ENCODE data around the gene UBASH3A. TPM values are rescaled to one million over a fixed set of nuclear protein-coding genes. Genes with fewer than 3 reads are reported as not detected.

The UBASH3A gene
- total RNA-seq, 6 experiments from 2014 or later: 0.12 to 0.50 (median 0.15) TPM

GRCh38 chr21:42423197-42423675, 19.5 kb downstream of the UBASH3A start:
- ATAC-seq: peak in 2 of 4 donors; percentile 12 to 16
- TF ChIP-seq POLR2A (IDR thresholded peaks at IDR 0.05) (no peak), CTCF (IDR thresholded peaks at IDR 0.05) (no peak)
- Histone ChIP-seq H3K4me1 (no peaks in the 10 kb centered on the region), H3K9me3 (no peaks in the 10 kb centered on the region), H3K27ac (no peak overlapping the region), H3K36me3 (no peaks in the 10 kb centered on the region), H3K4me3 (no peak overlapping the region), H3K27me3 (no peaks in the 10 kb centered on the region)
- intact Hi-C loops (cut with DNase I): no loop called here
- WGBS (ENCODE audit: insufficient coverage, low coverage, low lambda C conversion rate, missing lambda C conversion rate): 47% methylated on average over 7 of the region's 10 CpGs
- no peak for DNase-seq

- H3K4me1 ChIP-seq: no peaks in the 10 kb centered on the region
- no peak for TF ChIP-seq POLR2A (IDR thresholded peaks at IDR 0.05)
- TF ChIP-seq CTCF (IDR thresholded peaks at IDR 0.05): no peak
- no peaks in the 10 kb centered on the region for H3K9me3 ChIP-seq
- intact Hi-C loops (cut with DNase I): no loop called here
- ATAC-seq (no peak), DNase-seq (no peak)
- no peaks in the 10 kb centered on the region for H3K27me3 ChIP-seq
- no CpG with 5 or more reads among the region's 2 CpGs for WGBS (ENCODE audit: insufficient coverage, low coverage, low lambda C conversion rate, missing lambda C conversion rate)
- no peaks in the 10 kb centered on the region for H3K36me3 ChIP-seq
- H3K4me3 ChIP-seq: no peak overlapping the region
- no peak overlapping the region for H3K27ac ChIP-seq
Observed at GRCh38 chr21:42423685-42424084, 20.0 kb downstream of the UBASH3A start.

GRCh38 chr21:42424914-42425541, 21.3 kb downstream of the UBASH3A start:
- Histone ChIP-seq H3K4me3 (no peak overlapping the region), H3K27ac (no peak overlapping the region), H3K27me3 (no peaks in the 10 kb centered on the region), H3K36me3 (no peaks in the 10 kb centered on the region), H3K9me3 (no peaks in the 10 kb centered on the region), H3K4me1 (no peaks in the 10 kb centered on the region)
- peak; percentile 25 to 64 (median 48) for ATAC-seq
- no peak for DNase-seq
- no peak for TF ChIP-seq POLR2A (IDR thresholded peaks at IDR 0.05)
- no peak for TF ChIP-seq CTCF (IDR thresholded peaks at IDR 0.05)
- 42% methylated on average over 10 of the region's 12 CpGs for WGBS (ENCODE audit: insufficient coverage, low coverage, low lambda C conversion rate, missing lambda C conversion rate)
- intact Hi-C loops (cut with DNase I): no loop called here

GRCh38 chr21:42425591-42425990, 21.9 kb downstream of the UBASH3A start:
- intact Hi-C loops (cut with DNase I): no loop called here
- DNase-seq (no peak), ATAC-seq (no peak)
- TF ChIP-seq CTCF (IDR thresholded peaks at IDR 0.05) (no peak), POLR2A (IDR thresholded peaks at IDR 0.05) (no peak)
- no peak overlapping the region for H3K4me3 ChIP-seq
- H3K27ac ChIP-seq: no peak overlapping the region
- H3K27me3 ChIP-seq: no peaks in the 10 kb centered on the region
- no peaks in the 10 kb centered on the region for H3K36me3 ChIP-seq
- H3K9me3 ChIP-seq: no peaks in the 10 kb centered on the region
- 29% methylated on average over 3 of the region's 4 CpGs for WGBS (ENCODE audit: insufficient coverage, low coverage, low lambda C conversion rate, missing lambda C conversion rate)
- no peaks in the 10 kb centered on the region for H3K4me1 ChIP-seq
